Measurements from ENCODE around the gene DNAH6. TPM values are rescaled to one million over a fixed set of nuclear protein-coding genes. Genes with fewer than 3 reads are reported as not detected.

The DNAH6 gene
- total RNA-seq, 2 donors from 2014 or later, result 0.24 to 0.30 TPM

DNA sequence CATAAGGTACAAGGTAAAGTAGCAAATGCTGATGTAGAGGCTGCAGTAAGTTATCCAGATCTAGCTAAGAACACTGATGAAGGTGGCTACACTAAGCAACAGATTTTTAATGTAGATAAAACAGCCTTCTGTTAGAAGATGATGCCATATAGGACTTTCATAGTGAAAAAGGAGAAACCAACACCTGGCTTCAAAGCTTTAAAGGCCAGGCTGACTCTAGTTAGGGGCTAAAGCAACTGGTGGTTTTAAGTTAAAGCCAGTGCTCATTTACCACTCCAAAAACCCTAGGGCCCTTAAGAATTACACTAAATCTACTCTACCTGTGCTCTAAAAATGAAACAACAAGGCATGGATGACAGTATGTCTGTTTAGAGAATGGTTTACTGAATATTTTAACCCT, 131.0 kb downstream of the DNAH6 start:
- no peak for DNase-seq (ENCODE audit: low spot score)
- Histone ChIP-seq H3K9me3 (no peaks in the 10 kb centered on the region), H3K36me3 (no peaks in the 10 kb centered on the region), H3K27ac (no peak overlapping the region), H3K27me3 (no peaks in the 10 kb centered on the region), H3K4me3 (no peak overlapping the region), H3K4me1 (no peaks in the 10 kb centered on the region)
- TF ChIP-seq, protein P1, sequence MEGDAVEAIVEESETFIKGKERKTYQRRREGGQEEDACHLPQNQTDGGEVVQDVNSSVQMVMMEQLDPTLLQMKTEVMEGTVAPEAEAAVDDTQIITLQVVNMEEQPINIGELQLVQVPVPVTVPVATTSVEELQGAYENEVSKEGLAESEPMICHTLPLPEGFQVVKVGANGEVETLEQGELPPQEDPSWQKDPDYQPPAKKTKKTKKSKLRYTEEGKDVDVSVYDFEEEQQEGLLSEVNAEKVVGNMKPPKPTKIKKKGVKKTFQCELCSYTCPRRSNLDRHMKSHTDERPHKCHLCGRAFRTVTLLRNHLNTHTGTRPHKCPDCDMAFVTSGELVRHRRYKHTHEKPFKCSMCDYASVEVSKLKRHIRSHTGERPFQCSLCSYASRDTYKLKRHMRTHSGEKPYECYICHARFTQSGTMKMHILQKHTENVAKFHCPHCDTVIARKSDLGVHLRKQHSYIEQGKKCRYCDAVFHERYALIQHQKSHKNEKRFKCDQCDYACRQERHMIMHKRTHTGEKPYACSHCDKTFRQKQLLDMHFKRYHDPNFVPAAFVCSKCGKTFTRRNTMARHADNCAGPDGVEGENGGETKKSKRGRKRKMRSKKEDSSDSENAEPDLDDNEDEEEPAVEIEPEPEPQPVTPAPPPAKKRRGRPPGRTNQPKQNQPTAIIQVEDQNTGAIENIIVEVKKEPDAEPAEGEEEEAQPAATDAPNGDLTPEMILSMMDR (IDR thresholded peaks at IDR 0.05), result no peak

DNA sequence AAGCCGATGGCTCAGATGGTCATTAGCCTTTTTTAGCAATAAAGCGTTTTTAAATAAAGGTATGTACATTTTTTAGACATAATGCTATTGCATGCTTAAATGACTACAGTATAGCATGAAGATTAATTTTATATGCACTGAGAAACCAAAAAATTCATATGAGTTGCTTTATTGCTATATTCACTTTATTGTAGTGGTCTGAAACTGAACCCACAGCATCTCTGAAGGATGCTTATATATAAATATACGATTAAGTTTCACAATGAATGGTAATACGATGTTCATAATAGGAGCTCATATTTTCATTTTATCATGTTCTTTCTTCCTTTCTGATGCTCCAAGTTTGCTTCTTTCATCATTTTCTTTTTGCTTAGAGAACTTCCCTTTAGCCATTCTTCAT, 132.8 kb downstream of the DNAH6 start:
- Histone ChIP-seq H3K36me3 (no peaks in the 10 kb centered on the region), H3K4me1 (no peaks in the 10 kb centered on the region), H3K4me3 (no peak overlapping the region), H3K9me3 (no peaks in the 10 kb centered on the region), H3K27ac (no peak overlapping the region), H3K27me3 (no peaks in the 10 kb centered on the region)
- TF ChIP-seq, protein P1 (IDR thresholded peaks at IDR 0.05), result no peak
- no peak for DNase-seq (ENCODE audit: low spot score)

DNA sequence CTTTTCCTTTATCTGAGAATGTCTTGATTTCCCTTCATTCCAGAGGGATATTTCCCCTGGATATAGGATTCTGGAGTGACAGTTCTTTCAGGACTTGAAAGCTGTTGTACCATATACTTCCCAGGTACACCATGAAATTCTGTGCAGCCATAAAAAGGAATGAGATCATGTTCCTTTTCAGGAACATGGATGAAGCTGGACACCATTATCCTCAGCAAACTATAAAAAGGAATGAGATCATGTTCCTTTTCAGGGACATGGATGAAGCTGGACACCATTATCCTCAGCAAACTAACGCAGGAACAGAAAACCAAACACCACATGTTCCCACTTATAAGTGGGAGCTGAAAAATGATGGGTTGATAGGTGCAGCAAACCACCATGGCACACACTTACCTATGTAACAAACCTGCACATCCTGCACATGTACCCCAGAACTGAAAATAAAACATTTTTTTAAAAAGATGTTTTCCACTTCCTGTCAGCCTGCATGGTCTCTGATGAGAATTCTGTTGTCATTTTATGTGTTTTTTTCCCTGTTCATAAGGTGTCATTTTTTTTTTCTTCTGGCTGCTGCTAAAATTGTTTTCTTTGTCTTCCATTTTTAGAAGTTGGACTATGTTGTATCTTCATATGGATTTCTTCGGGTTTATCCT, 133.3 kb downstream of the DNAH6 start:
- Histone ChIP-seq H3K9me3 (no peaks in the 10 kb centered on the region), H3K4me1 (no peaks in the 10 kb centered on the region), H3K4me3 (no peak overlapping the region), H3K27ac (no peak overlapping the region), H3K36me3 (no peaks in the 10 kb centered on the region), H3K27me3 (no peaks in the 10 kb centered on the region)
- TF ChIP-seq, protein P1 (IDR thresholded peaks at IDR 0.05), result no peak
- DNase-seq (ENCODE audit: low spot score), result no peak

DNA sequence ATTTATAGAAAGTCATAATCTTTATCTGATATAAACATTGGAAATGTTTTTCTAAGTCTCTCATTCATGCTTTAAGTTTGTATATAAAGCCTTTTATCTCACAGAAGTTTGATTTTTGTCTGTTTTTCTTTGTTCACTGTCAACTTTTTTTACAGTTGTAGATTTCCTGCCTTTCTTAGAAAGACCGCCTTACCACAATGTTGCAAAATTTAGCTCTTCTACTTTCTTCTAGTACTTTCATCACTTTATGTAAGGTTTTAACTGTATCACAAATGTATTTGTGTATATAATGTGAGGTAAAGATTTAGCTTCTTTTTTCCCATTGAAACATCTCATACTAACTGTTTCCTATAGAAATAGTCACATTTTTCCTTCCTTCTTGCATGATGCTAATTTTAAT, 136.1 kb downstream of the DNAH6 start:
- no peak overlapping the region for H3K4me3 ChIP-seq
- H3K36me3 ChIP-seq, result no peaks in the 10 kb centered on the region
- no peaks in the 10 kb centered on the region for H3K27me3 ChIP-seq
- no peak for DNase-seq (ENCODE audit: low spot score)
- no peaks in the 10 kb centered on the region for H3K4me1 ChIP-seq
- no peak overlapping the region for H3K27ac ChIP-seq
- TF ChIP-seq, protein P1 (IDR thresholded peaks at IDR 0.05), result no peak
- H3K9me3 ChIP-seq, result no peaks in the 10 kb centered on the region

DNA sequence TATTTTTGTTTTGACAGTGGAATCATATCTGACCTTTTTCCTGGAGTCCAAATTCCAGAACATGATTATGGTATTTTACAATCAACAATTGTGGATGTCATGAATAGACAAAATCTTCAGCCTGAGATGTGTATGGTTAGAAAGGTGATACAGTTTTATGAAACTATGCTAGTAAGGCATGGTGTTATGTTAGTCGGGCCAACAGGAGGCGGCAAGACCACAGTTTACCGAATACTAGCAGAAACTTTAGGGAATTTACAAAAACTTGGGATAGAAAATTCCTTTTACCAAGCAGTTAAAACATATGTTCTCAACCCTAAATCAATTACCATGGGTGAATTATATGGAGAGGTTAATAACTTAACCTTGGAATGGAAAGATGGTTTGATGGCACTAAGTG, 137.0 kb downstream of the DNAH6 start:
- no peak for DNase-seq (ENCODE audit: low spot score)
- no peaks in the 10 kb centered on the region for H3K9me3 ChIP-seq
- H3K4me3 ChIP-seq, result no peak overlapping the region
- H3K4me1 ChIP-seq, result no peaks in the 10 kb centered on the region
- H3K27ac ChIP-seq, result no peak overlapping the region
- TF ChIP-seq, protein P1 (IDR thresholded peaks at IDR 0.05), result no peak
- no peaks in the 10 kb centered on the region for H3K27me3 ChIP-seq
- no peaks in the 10 kb centered on the region for H3K36me3 ChIP-seq

DNA sequence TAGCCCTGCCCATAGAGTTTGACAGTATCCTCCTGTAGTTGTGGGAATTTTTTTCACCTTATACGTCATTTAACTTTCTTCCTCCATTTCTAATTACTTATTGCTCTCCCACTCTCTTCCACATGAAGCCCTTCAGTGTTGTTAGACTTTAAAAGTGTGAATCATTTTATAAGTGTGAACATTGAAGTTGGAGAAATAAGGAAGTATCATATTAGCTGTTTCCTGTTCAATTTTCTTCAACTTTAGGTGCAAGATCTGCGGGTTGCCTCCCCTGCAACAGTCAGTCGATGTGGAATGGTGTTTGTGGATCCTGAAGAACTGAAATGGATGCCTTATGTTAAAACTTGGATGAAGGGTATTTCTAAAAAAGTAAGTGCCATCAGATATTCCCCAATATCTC, 138.1 kb downstream of the DNAH6 start:
- H3K27ac ChIP-seq, result no peak overlapping the region
- DNase-seq (ENCODE audit: low spot score), result no peak
- H3K4me3 ChIP-seq, result no peak overlapping the region
- TF ChIP-seq, protein P1 (IDR thresholded peaks at IDR 0.05), result no peak
- no peaks in the 10 kb centered on the region for H3K4me1 ChIP-seq
- no peaks in the 10 kb centered on the region for H3K27me3 ChIP-seq
- H3K9me3 ChIP-seq, result no peaks in the 10 kb centered on the region
- H3K36me3 ChIP-seq, result no peaks in the 10 kb centered on the region
